ENCODE results near the gene ALPG.
A peak's percentile ranks its signal among the peaks of the same experiment; 100 is the strongest.
"Not testable (repeated sequence)": the region's sequence is repeated elsewhere in the genome, so short reads cannot be mapped to it uniquely, and the experiment has no call there.

The ALPG gene

DNA sequence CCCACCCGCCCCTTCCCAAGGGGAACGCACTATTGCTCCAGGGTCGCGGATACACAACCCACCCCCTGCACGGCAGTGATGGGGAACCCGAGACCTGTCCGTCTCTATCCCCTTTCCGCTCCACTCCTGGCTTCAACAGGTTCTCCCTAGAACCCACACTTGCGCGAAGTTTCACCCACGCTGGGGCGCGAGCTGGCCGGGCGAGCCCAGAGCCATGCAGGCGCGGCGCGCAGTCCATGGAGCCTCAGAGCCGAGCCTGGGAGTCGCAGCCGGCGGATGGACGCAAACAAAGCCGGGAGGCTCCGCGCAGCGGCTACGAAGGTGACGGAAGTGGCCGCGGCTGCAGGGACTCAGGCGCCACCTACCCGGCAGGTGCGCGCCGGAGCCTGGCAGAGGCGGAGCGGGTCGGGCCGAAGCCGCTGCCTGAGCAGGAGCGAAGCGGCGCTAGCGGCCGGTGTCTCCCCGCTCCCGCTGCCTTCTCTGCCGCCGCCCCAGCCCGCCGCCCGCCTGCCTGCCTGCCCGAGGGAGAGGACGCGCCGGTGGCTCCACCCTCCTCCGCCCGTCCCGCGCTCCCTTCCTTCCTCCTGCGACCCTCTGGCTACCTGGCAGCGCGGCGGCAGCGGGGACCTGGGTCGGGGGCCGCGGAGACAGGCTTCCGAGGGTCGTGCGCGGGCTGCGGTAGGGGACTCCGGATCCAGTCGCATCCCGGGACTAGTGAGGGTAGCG lies 14.0 kb downstream of the ALPG start:
- no peak for DNase-seq

DNA sequence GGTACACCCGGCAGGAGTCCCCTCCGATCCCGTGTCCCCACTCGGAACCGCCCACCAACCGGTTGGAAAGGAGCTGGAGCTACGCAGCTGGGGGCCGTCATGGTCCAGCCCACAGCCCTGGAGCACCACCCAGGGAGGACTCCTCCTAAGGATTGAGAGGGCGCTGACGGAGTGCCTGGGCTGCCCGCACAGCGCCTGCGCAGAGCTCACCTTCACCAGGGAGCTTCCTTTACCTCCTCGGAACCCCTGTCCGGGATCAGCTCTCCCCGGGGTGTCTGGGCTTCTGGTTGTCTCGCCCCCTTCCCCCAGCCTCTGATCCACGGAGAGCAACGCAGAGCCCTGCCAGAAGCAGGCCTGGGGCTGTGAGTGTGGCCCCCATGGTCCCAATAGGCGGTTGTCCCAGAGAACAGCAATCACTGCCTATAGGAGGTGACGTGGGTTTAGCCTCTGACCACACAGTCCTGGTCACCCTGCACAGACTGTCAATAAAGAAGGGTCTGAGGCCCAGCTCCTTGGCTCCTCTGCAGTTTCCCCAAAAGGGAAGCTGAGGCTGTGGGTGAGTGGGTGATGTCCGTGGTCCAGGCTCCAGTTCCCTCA lies 14.6 kb downstream of the ALPG start:
- no peak for DNase-seq

DNA sequence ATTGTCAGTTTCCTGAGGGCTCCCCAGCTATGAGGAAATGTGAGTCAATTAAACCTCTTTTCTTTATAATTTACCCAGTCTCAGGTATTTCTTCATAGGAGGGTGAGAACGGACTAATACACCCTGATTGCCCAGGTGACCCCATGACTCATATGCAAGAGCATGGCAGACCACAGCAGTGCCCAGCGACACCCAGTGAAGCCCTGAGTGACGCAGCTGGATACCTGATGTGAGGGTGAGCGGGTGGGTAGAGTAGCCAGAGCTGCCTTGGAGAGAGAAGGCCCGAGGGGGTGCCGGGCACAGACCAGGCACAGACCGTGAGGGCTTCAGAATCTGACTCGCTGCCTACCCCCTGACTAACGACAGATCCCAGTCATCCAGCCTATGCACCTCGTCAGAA lies 15.4 kb downstream of the ALPG start:
- DNase-seq: no peak

DNA sequence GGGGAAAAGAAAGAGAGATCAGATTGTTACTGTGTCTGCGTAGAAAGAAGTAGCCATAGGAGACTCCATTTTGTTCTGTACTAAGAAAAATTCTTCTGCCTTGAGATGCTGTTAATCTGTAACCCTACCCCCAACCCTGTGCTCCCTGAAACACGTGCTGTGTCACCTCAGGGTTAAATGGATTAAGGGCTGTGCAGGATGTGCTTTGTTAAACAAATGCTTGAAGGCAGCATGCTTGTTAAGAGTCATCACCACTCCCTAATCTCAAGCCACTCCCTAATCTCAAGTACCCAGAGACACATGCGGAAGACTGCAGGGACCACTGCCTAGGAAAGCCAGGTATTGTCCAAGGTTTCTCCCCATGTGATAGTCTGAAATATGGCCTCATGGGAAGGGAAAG lies 16.4 kb downstream of the ALPG start:
- not testable (repeated sequence) for DNase-seq

- DNase-seq: not testable (repeated sequence)
Measured at GRCh38 chr2:232423407-232423806, 16.8 kb downstream of the ALPG start.

GRCh38 chr2:232431705-232432590 lies 25.3 kb downstream of the ALPG start:
- DNase-seq: no peak

GRCh38 chr2:232432598-232433184 lies 26.0 kb downstream of the ALPG start:
- DNase-seq: no peak

GRCh38 chr2:232433622-232434021 lies 27.0 kb downstream of the ALPG start:
- not testable (repeated sequence) for DNase-seq

DNA sequence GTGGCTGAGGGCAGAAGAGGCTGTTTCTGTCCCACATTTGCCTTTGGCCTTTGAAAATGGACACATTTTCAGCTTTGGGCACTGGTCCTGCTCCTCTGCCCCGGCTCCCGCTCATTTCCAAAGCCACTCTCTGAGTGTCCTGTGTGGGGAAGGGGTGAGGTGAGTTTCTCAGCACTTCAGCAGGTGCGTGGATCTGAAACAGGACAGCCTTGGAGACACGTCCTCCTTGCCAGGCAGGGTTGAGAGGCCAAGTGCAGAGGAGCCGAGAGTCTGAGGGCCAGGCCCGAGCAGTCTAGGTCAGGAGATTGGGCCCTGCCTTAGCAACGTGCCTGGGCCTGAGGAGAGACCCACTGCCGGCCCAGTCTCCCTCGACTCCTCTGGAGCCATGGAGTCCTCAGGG lies 27.4 kb downstream of the ALPG start:
- DNase-seq: no peak

DNA sequence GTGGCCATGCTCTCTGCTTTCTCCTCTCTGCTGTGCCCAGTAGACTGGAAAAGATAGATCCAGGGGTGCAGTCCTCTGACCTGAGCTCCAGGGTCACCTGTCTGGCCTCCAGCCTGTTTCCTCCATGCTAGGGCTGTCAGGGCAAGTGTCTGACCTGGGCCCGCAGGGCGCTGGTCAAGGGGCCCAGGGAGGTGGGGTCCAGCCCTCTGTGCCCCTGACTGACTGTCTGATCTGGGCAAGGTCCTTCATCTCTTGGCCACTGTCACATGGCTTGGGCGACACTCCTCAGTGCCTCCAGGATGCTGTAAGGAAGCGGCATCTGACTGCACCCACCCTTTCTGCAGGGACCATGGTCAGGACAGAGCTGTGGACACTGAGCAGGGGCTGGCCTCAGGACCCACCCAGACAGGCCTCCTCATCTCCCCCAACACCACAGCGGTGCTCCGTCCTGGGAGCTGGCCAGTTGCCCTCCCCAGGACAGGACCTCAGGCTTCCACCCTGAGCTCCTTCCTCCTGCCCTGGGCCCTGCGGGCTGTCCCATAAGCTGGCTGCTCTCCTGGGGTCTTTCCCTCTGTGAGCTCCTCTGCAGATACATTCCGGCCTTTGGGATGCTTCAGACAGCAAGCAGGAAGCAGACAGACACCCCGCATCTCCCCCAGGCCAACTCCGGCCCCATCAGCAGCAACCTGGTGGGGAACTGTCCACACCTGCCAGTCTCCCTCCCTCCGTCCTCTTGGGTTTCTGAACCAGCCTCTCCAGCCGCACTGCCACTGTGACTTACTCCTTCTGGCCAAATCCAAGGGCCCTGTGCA lies 28.1 kb downstream of the ALPG start:
- DNase-seq: no peak

DNA sequence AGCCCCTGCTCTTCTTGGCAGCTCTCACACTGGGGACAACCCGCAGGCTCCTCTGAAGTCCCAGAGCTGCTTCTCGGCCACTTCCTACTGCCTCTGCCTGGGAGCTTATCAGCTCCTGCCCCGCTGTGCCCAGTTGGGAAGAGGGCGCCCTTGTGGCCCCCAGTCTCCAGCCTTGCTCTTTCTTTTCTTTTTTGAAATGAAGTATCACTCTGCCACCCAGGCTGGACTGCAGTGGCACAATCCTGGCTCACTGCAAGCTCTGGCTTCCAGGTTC lies 28.7 kb downstream of the ALPG start:
- DNase-seq: no peak

DNA sequence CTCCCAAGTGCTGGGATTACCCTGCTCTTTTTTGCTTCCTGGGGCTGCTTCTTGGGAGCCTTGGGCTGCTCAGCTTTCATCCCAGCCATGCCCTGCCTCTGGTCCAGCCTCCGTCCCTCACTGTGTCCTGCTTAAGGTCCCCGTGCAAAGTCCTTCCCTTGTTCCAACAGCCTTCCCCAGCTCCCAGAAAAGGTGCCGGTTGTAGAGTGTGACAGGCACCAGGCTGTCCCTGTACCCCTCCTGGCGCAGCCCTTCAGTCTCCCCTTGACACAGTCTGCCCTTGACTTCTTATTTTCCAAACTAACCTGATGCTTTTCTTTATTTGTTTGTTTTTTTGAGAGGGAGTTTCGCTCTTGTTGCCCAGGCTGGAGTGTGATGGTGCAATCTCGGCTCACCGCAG lies 29.2 kb downstream of the ALPG start:
- no peak for DNase-seq

- DNase-seq: no peak
Measured at GRCh38 chr2:232436381-232437194, 29.9 kb downstream of the ALPG start.

DNA sequence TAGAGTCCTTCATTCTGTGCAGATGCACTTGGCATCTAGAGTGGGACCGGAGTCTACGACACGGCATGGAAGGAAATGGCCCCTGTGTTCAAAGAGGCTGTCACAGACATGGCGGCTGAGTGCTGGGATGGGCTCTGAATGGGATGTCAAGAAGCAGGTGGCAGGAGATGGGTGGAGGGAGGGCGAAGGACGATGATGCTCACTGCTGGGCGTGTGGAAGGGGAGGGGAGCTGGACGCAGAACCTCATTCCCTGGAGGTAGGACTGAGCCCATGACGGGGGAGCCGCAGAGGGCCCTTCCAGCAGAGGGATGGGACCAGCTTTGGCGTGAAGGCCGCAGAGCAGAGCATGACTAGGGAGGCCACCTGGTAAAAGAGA lies 30.5 kb downstream of the ALPG start:
- DNase-seq: no peak

- DNase-seq: no peak
Measured at GRCh38 chr2:232438091-232438490, 31.4 kb downstream of the ALPG start.

- peak in 1 of 2 donors; percentile 41 for DNase-seq
Measured at GRCh38 chr2:232438951-232439757, 32.5 kb downstream of the ALPG start.

GRCh38 chr2:232439758-232440135 lies 33.1 kb downstream of the ALPG start:
- DNase-seq: no peak

DNA sequence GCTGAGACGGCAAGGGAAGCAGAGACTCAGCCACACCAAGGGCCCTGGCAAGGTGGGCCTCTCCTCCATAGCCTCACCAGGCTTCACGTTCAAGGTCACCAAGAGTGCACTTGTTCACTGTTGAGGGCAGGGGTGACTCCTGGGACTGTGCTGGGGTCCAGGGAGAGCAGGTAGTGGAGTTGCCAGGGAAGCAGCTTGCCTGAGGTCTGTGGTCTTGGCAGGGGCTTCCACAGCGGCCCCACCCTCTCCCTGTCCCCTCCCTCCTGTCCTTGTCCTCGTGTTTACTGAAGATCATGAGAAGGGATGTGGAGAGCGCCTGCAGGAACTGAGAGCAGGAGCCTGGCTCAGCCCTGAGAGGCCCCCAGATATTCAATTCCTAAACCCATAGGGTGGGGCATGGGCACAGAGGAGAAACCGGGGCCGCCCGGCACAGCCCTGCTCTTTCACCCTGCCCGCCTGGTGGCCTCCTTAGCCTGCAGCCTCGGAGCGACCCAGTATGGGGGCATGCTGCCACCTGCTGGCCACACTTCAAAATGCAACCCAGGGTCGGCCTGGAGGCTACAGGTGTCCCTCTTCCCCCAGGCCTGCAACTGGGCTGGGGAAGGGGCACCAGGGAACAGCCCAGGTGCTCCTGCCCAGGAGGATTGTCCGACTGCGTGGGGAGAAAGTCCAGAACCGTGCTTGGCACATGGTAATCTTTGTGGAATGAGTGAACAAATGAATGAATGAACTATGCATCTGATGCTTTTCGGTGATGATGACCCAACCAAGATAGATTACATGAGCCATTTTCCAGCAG lies 33.8 kb downstream of the ALPG start:
- DNase-seq: peak; percentile 70 to 90

DNA sequence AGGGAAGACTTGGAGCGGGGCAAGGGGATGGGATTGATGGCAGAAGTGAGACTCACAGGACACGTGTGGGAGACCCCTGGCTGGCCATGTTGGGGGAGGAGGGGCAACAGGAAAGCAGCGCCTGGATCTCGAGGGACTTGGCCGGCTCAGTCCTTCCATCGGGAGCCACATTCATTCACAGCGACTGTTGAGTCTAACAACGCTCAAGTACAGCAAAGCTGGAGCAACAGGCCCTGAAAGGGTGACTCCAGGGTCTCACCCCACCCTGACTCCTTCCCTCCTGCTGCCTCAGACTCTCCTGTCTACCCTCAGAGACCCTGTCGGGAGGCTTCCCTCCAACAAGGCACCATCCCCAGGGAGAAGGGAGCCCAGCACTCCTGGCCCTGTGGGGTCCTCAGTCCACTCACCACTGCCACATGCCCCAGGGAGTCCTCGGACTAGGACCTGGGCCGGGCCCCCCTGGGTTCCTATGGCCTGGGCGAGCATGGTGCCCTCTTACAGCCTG lies 34.6 kb downstream of the ALPG start:
- DNase-seq: no peak

GRCh38 chr2:232441922-232442321 lies 35.3 kb downstream of the ALPG start:
- DNase-seq: not testable (repeated sequence)
